DOHH2 (cell line): ENCODE data around the gene CARD10.

Experiments used
- EZH2phosphoT487 ChIP-seq: fragments of 200-600 bp; sonication (generic); IDR thresholded peaks from 2 replicates; pipeline ENCODE4 v1.6.1; 2017; ENCODE audit warnings: borderline replicate concordance, mild to moderate bottlenecking, antibody characterized with exemption, low read length, moderate library complexity, mixed read lengths
- TF ChIP-seq, protein P1 (sequence below): fragments of 200-600 bp; sonication (generic); IDR thresholded peaks from one replicate; pipeline ENCODE4 v1.5.1; 2014; ENCODE audit warnings: antibody characterized with exemption, mild to moderate bottlenecking, low read depth, low read length; ENCODE audit not compliant: poor library complexity, severe bottlenecking

DNA sequence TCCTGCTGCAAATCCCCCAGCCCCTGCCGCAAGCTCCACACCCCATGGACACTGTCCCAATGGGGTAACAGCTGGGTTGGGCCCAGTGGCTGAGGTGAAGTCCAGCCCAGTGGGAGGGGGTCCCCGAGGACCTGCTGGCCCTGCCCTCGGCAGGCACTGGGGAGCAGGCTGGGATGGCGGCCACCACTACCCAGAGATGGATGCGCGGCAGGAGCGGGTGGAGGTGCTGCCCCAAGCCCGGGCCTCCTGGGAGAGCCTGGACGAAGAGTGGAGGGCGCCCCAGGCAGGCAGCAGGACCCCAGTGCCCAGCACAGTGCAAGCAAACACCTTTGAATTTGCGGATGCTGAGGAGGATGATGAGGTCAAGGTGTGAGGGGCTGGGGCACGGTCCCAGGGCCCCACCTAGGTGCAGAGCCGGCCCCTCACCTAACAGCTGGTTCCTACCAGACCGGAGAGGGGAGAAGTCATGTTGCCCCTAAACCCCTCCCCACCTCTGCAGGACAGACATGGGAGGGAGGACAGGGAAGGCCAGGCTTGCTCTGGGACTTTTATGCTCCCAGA is 49.3 kb upstream of the CARD10 start:
- TF ChIP-seq, protein P1, sequence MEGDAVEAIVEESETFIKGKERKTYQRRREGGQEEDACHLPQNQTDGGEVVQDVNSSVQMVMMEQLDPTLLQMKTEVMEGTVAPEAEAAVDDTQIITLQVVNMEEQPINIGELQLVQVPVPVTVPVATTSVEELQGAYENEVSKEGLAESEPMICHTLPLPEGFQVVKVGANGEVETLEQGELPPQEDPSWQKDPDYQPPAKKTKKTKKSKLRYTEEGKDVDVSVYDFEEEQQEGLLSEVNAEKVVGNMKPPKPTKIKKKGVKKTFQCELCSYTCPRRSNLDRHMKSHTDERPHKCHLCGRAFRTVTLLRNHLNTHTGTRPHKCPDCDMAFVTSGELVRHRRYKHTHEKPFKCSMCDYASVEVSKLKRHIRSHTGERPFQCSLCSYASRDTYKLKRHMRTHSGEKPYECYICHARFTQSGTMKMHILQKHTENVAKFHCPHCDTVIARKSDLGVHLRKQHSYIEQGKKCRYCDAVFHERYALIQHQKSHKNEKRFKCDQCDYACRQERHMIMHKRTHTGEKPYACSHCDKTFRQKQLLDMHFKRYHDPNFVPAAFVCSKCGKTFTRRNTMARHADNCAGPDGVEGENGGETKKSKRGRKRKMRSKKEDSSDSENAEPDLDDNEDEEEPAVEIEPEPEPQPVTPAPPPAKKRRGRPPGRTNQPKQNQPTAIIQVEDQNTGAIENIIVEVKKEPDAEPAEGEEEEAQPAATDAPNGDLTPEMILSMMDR = no peak
- TF ChIP-seq EZH2phosphoT487 = no peak
